HCT116 (cell line): ENCODE data around the gene ERG. TPM values are rescaled to one million over a fixed set of nuclear protein-coding genes. Genes with fewer than 3 reads are reported as not detected.

Experiments
- ATAC-seq: fragments of 200-7000 bp; cut with Tn5 transposase; 2 replicates; pipeline ENCODE4 v1.9.1; 2020; ENCODE audit warnings: mild to moderate bottlenecking, moderate library complexity
- BruUV-seq: library from RNA; stranded (reverse); fragments of 400-500 nt; replicated peaks from 2 replicates; lab custom pipeline; 2021; lab: Mats Ljungman, UMichigan
- CTCF ChIA-PET: fragments of 300-600 bp; sonication (Branson Sonifier 250); formaldehyde crosslinking; loops from one replicate; lab custom pipeline; 2021; ENCODE audit warnings: antibody characterized with exemption; lab: Charles Lee
- POLR2A ChIA-PET: fragments of 300-600, 350-600 bp; sonication (Branson Sonifier 250); formaldehyde crosslinking; loops from one replicate; lab custom pipeline; 2021; ENCODE audit warnings: antibody characterized with exemption; lab: Charles Lee
- RAD21 ChIA-PET, 2 experiments: fragments of 300-600 bp; sonication (Branson Sonifier 250); formaldehyde crosslinking; loops; one replicate each; lab custom pipeline; 2023; ENCODE audit warnings: low total read pairs in 2 of 2; ENCODE audit not compliant: uncharacterized antibody in 2 of 2, unreplicated experiment in 2 of 2, low non-redundant PET in 1 of 2; lab: Charles Lee
- DNase-seq: peaks from one replicate; pipeline ENCODE4 v3.0.0-alpha.2; 2010; ENCODE audit warnings: low read depth, low spot score
- H2AFZ ChIP-seq: fragments of 200-600 bp; shearing (Covaris generic), sonication (generic); 2 replicates; pipeline ENCODE4 v1.6.1; 2017; ENCODE audit warnings: low read depth, mixed run types, mixed read lengths, antibody characterized with exemption, low read length; ENCODE audit not compliant: poor library complexity, severe bottlenecking
- H3K27ac ChIP-seq: 2 replicates; pipeline ENCODE4 v1.5.1; 2012; ENCODE audit warnings: low read depth, low read length
- H3K27me3 ChIP-seq: fragments of 200-600 bp; sonication (generic); 2 replicates; pipeline ENCODE4 v1.6.1; 2016; ENCODE audit warnings: mixed run types, low read length, mixed read lengths; ENCODE audit not compliant: insufficient read depth
- H3K36me3 ChIP-seq, 2 experiments: fragments of 200-500 bp in 1 of 2; fragments of 200-600 bp in 1 of 2; sonication (Bioruptor generic) in 1 of 2; sonication (generic) in 1 of 2; 2 replicates each; pipeline versions ENCODE4 v1.5.1 to v1.6.1; 2014 to 2016; ENCODE audit warnings: low read length in 2 of 2, inconsistent platforms in 1 of 2, mixed read lengths in 1 of 2, mixed run types in 1 of 2; ENCODE audit not compliant: insufficient read depth in 2 of 2, control insufficient read depth in 1 of 2
- H3K4me1 ChIP-seq, 2 experiments: fragments of 200-600 bp in 1 of 2; sonication (generic) in 1 of 2; 2 replicates each; pipeline versions ENCODE4 v1.5.1 to v1.6.1; 2012 to 2017; ENCODE audit warnings: low read length in 2 of 2, inconsistent platforms in 1 of 2, mild to moderate bottlenecking in 1 of 2, mixed read lengths in 1 of 2, mixed run types in 1 of 2, moderate library complexity in 1 of 2; ENCODE audit not compliant: insufficient read depth in 2 of 2, control insufficient read depth in 1 of 2
- H3K4me2 ChIP-seq: fragments of 200-600 bp; sonication (generic); 2 replicates; pipeline ENCODE4 v1.6.1; 2017; ENCODE audit warnings: mixed run types, low read length, mixed read lengths
- H3K4me3 ChIP-seq, 2 experiments: fragments of 200-600 bp in 1 of 2; sonication (generic) in 1 of 2; replicated peaks in 1 of 2; 2 replicates each; pipeline ENCODE4 v1.5.1; 2011 to 2016; ENCODE audit warnings: low read length in 2 of 2, control low read depth in 1 of 2, low read depth in 1 of 2, mild to moderate bottlenecking in 1 of 2, mixed read lengths in 1 of 2, mixed run types in 1 of 2
- H3K79me2 ChIP-seq: fragments of 200-600 bp; sonication (generic); 2 replicates; pipeline ENCODE4 v1.6.1; 2017; ENCODE audit warnings: mild to moderate bottlenecking, mixed run types, low read length, moderate library complexity, mixed read lengths; ENCODE audit not compliant: insufficient read depth
- H3K9ac ChIP-seq: fragments of 200-600 bp; sonication (generic); 2 replicates; pipeline ENCODE4 v1.6.1; 2016; ENCODE audit warnings: low read length, mixed read lengths
- H3K9me2 ChIP-seq: fragments of 200-600 bp; sonication (generic), shearing (Covaris generic); 2 replicates; pipeline ENCODE4 v1.6.1; 2017; ENCODE audit warnings: mixed run types, mild to moderate bottlenecking, moderate library complexity; ENCODE audit not compliant: insufficient read depth
- H3K9me3 ChIP-seq, 2 experiments: fragments of 200-500 bp in 1 of 2; fragments of 200-600 bp in 1 of 2; sonication (Bioruptor generic) in 1 of 2; sonication (generic) in 1 of 2; 2 replicates each; pipeline ENCODE4 v1.6.1; 2014 to 2017; ENCODE audit warnings: low read length in 2 of 2, mixed read lengths in 2 of 2, inconsistent platforms in 1 of 2, low read depth in 1 of 2, mild to moderate bottlenecking in 1 of 2, mixed run types in 1 of 2, moderate library complexity in 1 of 2; ENCODE audit not compliant: control insufficient read depth in 1 of 2, insufficient read depth in 1 of 2
- H4K20me1 ChIP-seq: fragments of 200-600 bp; sonication (generic), shearing (Covaris generic); 2 replicates; pipeline ENCODE4 v1.6.1; 2017; ENCODE audit warnings: mixed run types, mild to moderate bottlenecking, moderate library complexity; ENCODE audit not compliant: insufficient read depth
- FOSL1 ChIP-seq: IDR thresholded peaks from 2 replicates; pipeline ENCODE4 v1.6.1; 2012; ENCODE audit warnings: low read depth
- JUND ChIP-seq: IDR thresholded peaks from 2 replicates; pipeline ENCODE4 v1.6.1; 2012
- POLR2AphosphoS5 ChIP-seq: IDR thresholded peaks from 2 replicates; pipeline ENCODE4 v1.6.1; 2011; ENCODE audit warnings: mild to moderate bottlenecking, low read depth, low read length, moderate library complexity
- SP1 ChIP-seq: IDR thresholded peaks from 2 replicates; pipeline ENCODE4 v1.6.1; 2012; ENCODE audit warnings: low read depth
- TCF7L2 ChIP-seq: IDR thresholded peaks from 2 replicates; pipeline ENCODE4 v1.7.0; 2011; ENCODE audit warnings: borderline replicate concordance, inconsistent platforms; ENCODE audit not compliant: insufficient read depth, insufficient read length; ENCODE audit errors: extremely low read depth
- ZFX ChIP-seq: fragments of 450-650 bp; IDR thresholded peaks from 2 replicates; pipeline ENCODE4 v1.6.1; 2017
- intact Hi-C: fragments of 100-400 bp; cut with micrococcal nuclease; formaldehyde crosslinking; loops from 2 replicates; pipeline ENCODE4 v1.10.0; 2022
- total RNA-seq: library from RNA; stranded (reverse); gene quantifications from one replicate; pipeline ENCODE4 v1.2.1, GENCODE V29; 2021; ENCODE audit not compliant: unreplicated experiment
- TF ChIP-seq, protein P1 (sequence below), 3 experiments: fragments of 200-600 bp in 1 of 3; sonication (generic) in 1 of 3; IDR thresholded peaks in 2 of 3; conservative IDR thresholded peaks in 1 of 3; 2 replicates each; pipeline ENCODE4 v1.5.1; 2012 to 2017; ENCODE audit warnings: low read depth in 2 of 3, low read length in 2 of 3, antibody characterized with exemption in 1 of 3, borderline replicate concordance in 1 of 3, control low read depth in 1 of 3, mild to moderate bottlenecking in 1 of 3, mixed read lengths in 1 of 3, mixed run types in 1 of 3, moderate library complexity in 1 of 3; ENCODE audit not compliant: insufficient read depth in 1 of 3

Gene ERG
- total RNA-seq, 1 experiment from 2014 or later: 0.17 TPM

DNA sequence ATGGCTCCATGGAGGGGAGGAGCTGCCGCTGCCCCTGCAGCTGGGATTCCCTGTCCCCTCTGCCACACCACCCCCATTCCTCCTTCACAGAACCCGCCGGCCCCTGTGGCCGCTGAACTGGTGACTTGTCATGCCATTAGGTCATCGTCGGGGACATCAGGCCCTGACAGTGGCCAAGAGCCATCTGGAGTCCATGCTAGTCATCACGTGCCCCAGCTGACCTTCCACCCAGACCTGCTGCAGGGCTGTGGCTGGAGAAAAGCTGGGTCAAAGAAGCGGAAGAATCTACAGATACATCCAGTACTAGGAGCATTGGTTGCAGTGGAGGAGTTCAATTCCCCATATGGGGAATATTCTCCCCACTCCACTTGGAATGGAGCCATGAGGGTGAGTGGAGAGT, 163.4 kb downstream of the ERG start:
- ChIA-PET CTCF (no interaction called here), RAD21 (no interaction called here)
- intact Hi-C loops: no loop called here

More for the DNA sequence above, 163.4 kb downstream of the ERG start:
- Histone ChIP-seq H3K9ac (no peak overlapping the region), H3K4me2 (no peak overlapping the region), H3K9me3 (no peaks in the 10 kb centered on the region), H3K79me2 (no peaks in the 10 kb centered on the region), H3K27ac (no peak overlapping the region), H3K27me3 (no peaks in the 10 kb centered on the region), H3K4me3 (no peak overlapping the region), H3K36me3 (no peaks in the 10 kb centered on the region), H2AFZ (no peak overlapping the region), H3K9me2 (no peaks in the 10 kb centered on the region), H4K20me1 (no peaks in the 10 kb centered on the region), H3K4me1 (no peaks in the 10 kb centered on the region)
- POLR2A ChIA-PET: no interaction called here
- no TSS peak for BruUV-seq
- ATAC-seq (no peak), DNase-seq (no peak)
- no peak for TF ChIP-seq JUND
- no peak for TF ChIP-seq FOSL1
- no peak for TF ChIP-seq TCF7L2
- TF ChIP-seq, protein P1, sequence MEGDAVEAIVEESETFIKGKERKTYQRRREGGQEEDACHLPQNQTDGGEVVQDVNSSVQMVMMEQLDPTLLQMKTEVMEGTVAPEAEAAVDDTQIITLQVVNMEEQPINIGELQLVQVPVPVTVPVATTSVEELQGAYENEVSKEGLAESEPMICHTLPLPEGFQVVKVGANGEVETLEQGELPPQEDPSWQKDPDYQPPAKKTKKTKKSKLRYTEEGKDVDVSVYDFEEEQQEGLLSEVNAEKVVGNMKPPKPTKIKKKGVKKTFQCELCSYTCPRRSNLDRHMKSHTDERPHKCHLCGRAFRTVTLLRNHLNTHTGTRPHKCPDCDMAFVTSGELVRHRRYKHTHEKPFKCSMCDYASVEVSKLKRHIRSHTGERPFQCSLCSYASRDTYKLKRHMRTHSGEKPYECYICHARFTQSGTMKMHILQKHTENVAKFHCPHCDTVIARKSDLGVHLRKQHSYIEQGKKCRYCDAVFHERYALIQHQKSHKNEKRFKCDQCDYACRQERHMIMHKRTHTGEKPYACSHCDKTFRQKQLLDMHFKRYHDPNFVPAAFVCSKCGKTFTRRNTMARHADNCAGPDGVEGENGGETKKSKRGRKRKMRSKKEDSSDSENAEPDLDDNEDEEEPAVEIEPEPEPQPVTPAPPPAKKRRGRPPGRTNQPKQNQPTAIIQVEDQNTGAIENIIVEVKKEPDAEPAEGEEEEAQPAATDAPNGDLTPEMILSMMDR (IDR thresholded peaks at IDR 0.05 in 2 of 3, conservative IDR thresholded peaks at IDR 0.05 in 1 of 3; ENCODE audit: borderline replicate concordance in 1 of 3, insufficient read depth in 1 of 3, low read depth in 2 of 3, low read length in 2 of 3): no peak
- no peak for TF ChIP-seq ZFX
- no peak for TF ChIP-seq POLR2AphosphoS5
- TF ChIP-seq SP1: no peak
